WTC11 (cell line): ENCODE data around the gene CCDC107. TPM values are rescaled to one million over a fixed set of nuclear protein-coding genes. Genes with fewer than 3 reads are reported as not detected.

Experiments used
- ATAC-seq: fragments of 200-7000 bp; cut with Tn5 transposase; 2 replicates; pipeline ENCODE4 v1.10.0; 2021; ENCODE audit warnings: mild to moderate bottlenecking, moderate library complexity
- CTCF ChIA-PET: fragments of 300-600 bp; sonication (Branson Sonifier 250); formaldehyde crosslinking; loops from one replicate; lab custom pipeline; 2021; ENCODE audit warnings: antibody characterized with exemption; lab: Charles Lee
- POLR2A ChIA-PET: fragments of 350-600 bp; sonication (Branson Sonifier 250); formaldehyde crosslinking; loops from one replicate; lab custom pipeline; 2021; ENCODE audit warnings: antibody characterized with exemption; lab: Charles Lee
- DNase-seq: peaks from one replicate; pipeline ENCODE4 v3.0.0; 2021; ENCODE audit warnings: low spot score
- H3K27ac Mint-ChIP-seq: 2 replicates; pipeline ENCODE4 v1.8.0; 2021; ENCODE audit warnings: mixed read lengths
- H3K27me3 Mint-ChIP-seq: 2 replicates; pipeline ENCODE4 v1.8.0; 2021; ENCODE audit warnings: low read depth, mild to moderate bottlenecking, moderate library complexity, mixed read lengths
- H3K36me3 Mint-ChIP-seq: 2 replicates; pipeline ENCODE4 v1.8.0; 2021; ENCODE audit warnings: mixed read lengths
- H3K4me1 Mint-ChIP-seq: 2 replicates; pipeline ENCODE4 v1.8.0; 2022; ENCODE audit warnings: mixed read lengths
- H3K4me3 Mint-ChIP-seq: 2 replicates; pipeline ENCODE4 v1.8.0; 2021; ENCODE audit warnings: mild to moderate bottlenecking, moderate library complexity, mixed read lengths
- H3K9me3 Mint-ChIP-seq: 2 replicates; pipeline ENCODE4 v1.8.0; 2021; ENCODE audit warnings: mixed read lengths
- AFF4 ChIP-seq: sonication (generic); formaldehyde crosslinking; IDR thresholded peaks from 2 replicates; pipeline ENCODE4 v1.8.1; 2023; ENCODE audit warnings: mild to moderate bottlenecking, missing genetic modification reagents, borderline replicate concordance
- ARID4B ChIP-seq: sonication (generic); formaldehyde crosslinking; IDR thresholded peaks from 2 replicates; pipeline ENCODE4 v1.8.0; 2023; ENCODE audit warnings: missing genetic modification reagents, mild to moderate bottlenecking, borderline replicate concordance
- CTCF ChIP-seq: fragments of 200-600 bp; IDR thresholded peaks from 2 replicates; pipeline ENCODE4 v1.8.0; 2022; ENCODE audit warnings: antibody characterized with exemption
- E2F5 ChIP-seq: sonication (generic); formaldehyde crosslinking; IDR thresholded peaks from 2 replicates; pipeline ENCODE4 v1.8.1; 2022; ENCODE audit warnings: mild to moderate bottlenecking, moderate library complexity, missing genetic modification reagents
- EMX1 ChIP-seq: fragments of 250-450 bp; sonication (Bioruptor Pico); IDR thresholded peaks from 2 replicates; pipeline ENCODE4 v1.8.0; 2021; ENCODE audit warnings: mild to moderate bottlenecking
- ERG ChIP-seq: fragments of 250-450 bp; sonication (Bioruptor Pico); IDR thresholded peaks from 2 replicates; pipeline ENCODE4 v1.8.0; 2021; ENCODE audit warnings: mild to moderate bottlenecking
- ETV6 ChIP-seq: sonication (generic); formaldehyde crosslinking; IDR thresholded peaks from 2 replicates; pipeline ENCODE4 v1.8.1; 2022; ENCODE audit warnings: mild to moderate bottlenecking, missing genetic modification reagents
- MAX ChIP-seq: sonication (generic); formaldehyde crosslinking; IDR thresholded peaks from 2 replicates; pipeline ENCODE4 v1.8.0; 2022; ENCODE audit warnings: mild to moderate bottlenecking, missing genetic modification reagents
- NFE2L1 ChIP-seq: sonication (generic); formaldehyde crosslinking; IDR thresholded peaks from 2 replicates; pipeline ENCODE4 v1.8.1; 2023; ENCODE audit warnings: missing genetic modification reagents
- TCF7 ChIP-seq: sonication (generic); formaldehyde crosslinking; IDR thresholded peaks from 2 replicates; pipeline ENCODE4 v1.8.0; 2022; ENCODE audit warnings: mild to moderate bottlenecking, low read depth, missing genetic modification reagents, moderate library complexity
- TEAD4 ChIP-seq: sonication (generic); formaldehyde crosslinking; IDR thresholded peaks from 2 replicates; pipeline ENCODE4 v1.8.0; 2022; ENCODE audit warnings: mild to moderate bottlenecking, missing genetic modification reagents
- ZBTB21 ChIP-seq: sonication (generic); formaldehyde crosslinking; IDR thresholded peaks from 2 replicates; pipeline ENCODE4 v1.8.1; 2023; ENCODE audit warnings: mild to moderate bottlenecking, missing genetic modification reagents, borderline replicate concordance
- ZNF219 ChIP-seq: sonication (generic); formaldehyde crosslinking; IDR thresholded peaks from 2 replicates; pipeline ENCODE4 v1.8.0; 2023; ENCODE audit warnings: missing genetic modification reagents, mild to moderate bottlenecking, borderline replicate concordance
- ZNF232 ChIP-seq: sonication (generic); formaldehyde crosslinking; IDR thresholded peaks from 2 replicates; pipeline ENCODE4 v1.8.0; 2022; ENCODE audit warnings: mild to moderate bottlenecking, missing genetic modification reagents
- ZNF396 ChIP-seq: fragments of 250-450 bp; sonication (Bioruptor Pico); IDR thresholded peaks from 2 replicates; pipeline ENCODE4 v1.8.0; 2021; ENCODE audit warnings: mild to moderate bottlenecking, moderate library complexity, borderline replicate concordance
- ZNF423 ChIP-seq: fragments of 250-450 bp; sonication (Bioruptor Pico); IDR thresholded peaks from 2 replicates; pipeline ENCODE4 v2.1.2; 2022; ENCODE audit warnings: mild to moderate bottlenecking, moderate library complexity
- ZNF512 ChIP-seq: sonication (generic); formaldehyde crosslinking; IDR thresholded peaks from 2 replicates; pipeline ENCODE4 v1.8.1; 2022; ENCODE audit warnings: missing genetic modification reagents, borderline replicate concordance
- total RNA-seq: library from RNA; stranded (reverse); gene quantifications from 3 replicates; pipeline ENCODE4 v1.2.3, GENCODE V29; 2021

Gene CCDC107
- total RNA-seq, 1 experiment from 2014 or later = 10.8 TPM

- POLR2A ChIA-PET = interaction anchor here (1.5 kb wide), 1 partner anchor 30 kb away, joined by 4 read pairs; no protein-coding TSS in a partner anchor
- Mint-ChIP-seq H3K27ac (no peak overlapping the region), H3K27me3 (peaks cover 66% of the 10 kb centered on the region), H3K9me3 (no peaks in the 10 kb centered on the region), H3K4me1 (peaks cover 9% of the 10 kb centered on the region), H3K36me3 (no peaks in the 10 kb centered on the region), H3K4me3 (peak overlapping the region; percentile 73)
- no peak for DNase-seq
- no peak for TF ChIP-seq ZNF512 (CRISPR knock-in tag)
- no peak for TF ChIP-seq AFF4 (CRISPR knock-in tag)
- no peak for TF ChIP-seq NFE2L1
- TF ChIP-seq ZNF396 (CRISPR knock-in tag) = no peak
- TF ChIP-seq ZNF219 (CRISPR knock-in tag) = no peak
- no peak for TF ChIP-seq TEAD4 (CRISPR knock-in tag)
- TF ChIP-seq ETV6 (CRISPR knock-in tag) = no peak
- no peak for TF ChIP-seq CTCF
- ATAC-seq = peak; percentile 38
- CTCF ChIA-PET = interaction anchor here (0.8 to 3.2 kb wide), 15 partner anchors 11 to 513 kb away, joined by 3 to 36 read pairs (median 6); partner anchors contain the start of genes ARHGEF39, CCDC107, GBA2 and RGP1
Observed at GRCh38 chr9:35615981-35616680, 42.0 kb upstream of the CCDC107 start.

GRCh38 chr9:35616681-35617459 lies 41.2 kb upstream of the CCDC107 start:
- no peaks in the 10 kb centered on the region for H3K9me3 Mint-ChIP-seq
- ATAC-seq (peak; percentile 80), DNase-seq (peak; percentile 66)
- ChIA-PET POLR2A (interaction anchor here (0.7 to 1.5 kb wide), 5 partner anchors 9 to 73 kb away, joined by 3 to 4 read pairs (median 3); partner anchors contain the start of genes ARHGEF39 and TESK1), CTCF (interaction anchor here (0.6 to 3.2 kb wide), 23 partner anchors 8 to 1113 kb away, joined by 3 to 36 read pairs (median 4); partner anchors contain the start of genes ARHGEF39, CCDC107, GBA2 and RGP1)
- H3K27me3 Mint-ChIP-seq = peaks cover 66% of the 10 kb centered on the region
- peaks cover 9% of the 10 kb centered on the region for H3K4me1 Mint-ChIP-seq
- no peaks in the 10 kb centered on the region for H3K36me3 Mint-ChIP-seq
- peak overlapping the region; percentile 73 for H3K4me3 Mint-ChIP-seq
- H3K27ac Mint-ChIP-seq = no peak overlapping the region
- TF ChIP-seq ZNF232 (no peak), E2F5 (CRISPR knock-in tag) (0 out of 2 replicates have a peak, but pooled peaks have one; percentile 56), EMX1 (CRISPR knock-in tag) (no peak), ZNF219 (CRISPR knock-in tag) (0 out of 2 replicates have a peak, but pooled peaks have one; percentile 56), ARID4B (CRISPR knock-in tag) (peak; percentile 63; the same call in 1 of the 2 replicates), MAX (peak; percentile 67), ERG (no peak), ZNF423 (peak; percentile 54; the same call in 1 of the 2 replicates), ZBTB21 (CRISPR knock-in tag) (peak; percentile 23; the same call in 1 of the 2 replicates), TCF7 (CRISPR knock-in tag) (no peak)
